OCI-LY7 (cell line): Measurements from ENCODE around the gene MUC20.

Source experiments
- EZH2phosphoT487 ChIP-seq: fragments of 200-600 bp; sonication (generic); IDR thresholded peaks from 2 replicates; pipeline ENCODE4 v1.6.1; 2018; ENCODE audit warnings: low read depth, borderline replicate concordance, mild to moderate bottlenecking, mixed run types, antibody characterized with exemption, low read length, moderate library complexity, mixed read lengths
- TF ChIP-seq, protein P1 (sequence below): fragments of 200-600 bp; sonication (generic); conservative IDR thresholded peaks from 2 replicates; pipeline ENCODE4 v1.5.1; 2014; ENCODE audit warnings: mild to moderate bottlenecking, antibody characterized with exemption, low read length, moderate library complexity, mixed read lengths

DNA sequence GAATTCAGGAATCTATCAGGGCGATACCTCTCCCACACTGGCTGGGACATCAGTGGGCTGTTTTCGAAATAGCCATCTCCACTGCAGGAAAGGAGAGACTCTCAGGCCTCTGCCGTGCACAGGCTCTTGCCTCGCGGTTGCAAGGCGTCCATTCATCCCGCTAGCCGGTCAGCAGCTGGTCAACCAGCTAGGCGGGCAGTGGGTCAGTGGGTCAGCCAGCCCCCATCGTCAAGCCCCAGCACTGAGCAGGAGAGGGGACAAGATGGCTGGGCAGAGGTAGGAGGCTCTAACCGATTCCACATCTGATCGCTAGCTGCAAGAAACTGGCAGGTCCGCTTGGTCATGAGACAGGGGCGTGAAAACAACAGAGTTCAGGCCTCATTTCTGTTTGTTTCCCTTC lies 45.9 kb downstream of the MUC20 start:
- TF ChIP-seq, protein P1, sequence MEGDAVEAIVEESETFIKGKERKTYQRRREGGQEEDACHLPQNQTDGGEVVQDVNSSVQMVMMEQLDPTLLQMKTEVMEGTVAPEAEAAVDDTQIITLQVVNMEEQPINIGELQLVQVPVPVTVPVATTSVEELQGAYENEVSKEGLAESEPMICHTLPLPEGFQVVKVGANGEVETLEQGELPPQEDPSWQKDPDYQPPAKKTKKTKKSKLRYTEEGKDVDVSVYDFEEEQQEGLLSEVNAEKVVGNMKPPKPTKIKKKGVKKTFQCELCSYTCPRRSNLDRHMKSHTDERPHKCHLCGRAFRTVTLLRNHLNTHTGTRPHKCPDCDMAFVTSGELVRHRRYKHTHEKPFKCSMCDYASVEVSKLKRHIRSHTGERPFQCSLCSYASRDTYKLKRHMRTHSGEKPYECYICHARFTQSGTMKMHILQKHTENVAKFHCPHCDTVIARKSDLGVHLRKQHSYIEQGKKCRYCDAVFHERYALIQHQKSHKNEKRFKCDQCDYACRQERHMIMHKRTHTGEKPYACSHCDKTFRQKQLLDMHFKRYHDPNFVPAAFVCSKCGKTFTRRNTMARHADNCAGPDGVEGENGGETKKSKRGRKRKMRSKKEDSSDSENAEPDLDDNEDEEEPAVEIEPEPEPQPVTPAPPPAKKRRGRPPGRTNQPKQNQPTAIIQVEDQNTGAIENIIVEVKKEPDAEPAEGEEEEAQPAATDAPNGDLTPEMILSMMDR, result no peak
- TF ChIP-seq EZH2phosphoT487, result no peak
